HepG2 (cell line): ENCODE results near the gene SECTM1. TPM values are rescaled to one million over a fixed set of nuclear protein-coding genes. Genes with fewer than 3 reads are reported as not detected.

Experiments used
- GFI1 ChIP-seq: sonication (generic); formaldehyde crosslinking; IDR thresholded peaks from 2 replicates; pipeline ENCODE4 v1.5.0; 2020; ENCODE audit warnings: missing genetic modification reagents, mild to moderate bottlenecking, borderline replicate concordance
- HNRNPLL ChIP-seq: fragments of 200-400 bp; formaldehyde crosslinking; IDR thresholded peaks from 2 replicates; pipeline ENCODE4 v1.6.1; 2017; ENCODE audit warnings: mild to moderate bottlenecking, low read depth, low read length; ENCODE audit not compliant: poor library complexity, severe bottlenecking
- HOXA9 ChIP-seq: sonication (generic); formaldehyde crosslinking; IDR thresholded peaks from 2 replicates; pipeline ENCODE4 v1.8.1; 2022; ENCODE audit warnings: missing genetic modification reagents, mild to moderate bottlenecking, moderate library complexity, borderline replicate concordance
- IRX3 ChIP-seq: sonication (generic); formaldehyde crosslinking; IDR thresholded peaks from 2 replicates; pipeline ENCODE4 v1.8.1; 2023; ENCODE audit warnings: mild to moderate bottlenecking, low read depth, missing genetic modification reagents, borderline replicate concordance
- ISX ChIP-seq: sonication (generic); formaldehyde crosslinking; conservative IDR thresholded peaks from 2 replicates; pipeline ENCODE4 v1.5.0; 2020; ENCODE audit warnings: missing genetic modification reagents
- KLF12 ChIP-seq: sonication (generic); formaldehyde crosslinking; IDR thresholded peaks from 2 replicates; pipeline ENCODE4 v1.4.0; 2020; ENCODE audit warnings: missing genetic modification reagents, borderline replicate concordance
- NFE2 ChIP-seq: sonication (generic); formaldehyde crosslinking; IDR thresholded peaks from 2 replicates; pipeline ENCODE4 v1.4.0; 2020; ENCODE audit warnings: missing genetic modification reagents
- RBAK ChIP-seq: sonication (generic); formaldehyde crosslinking; IDR thresholded peaks from 2 replicates; pipeline ENCODE4 v1.5.1; 2020; ENCODE audit warnings: mild to moderate bottlenecking, missing genetic modification reagents
- SIX4 ChIP-seq: sonication (generic); formaldehyde crosslinking; IDR thresholded peaks from 2 replicates; pipeline ENCODE4 v1.4.0; 2020; ENCODE audit warnings: missing genetic modification reagents
- TBP ChIP-seq: sonication (generic); formaldehyde crosslinking; IDR thresholded peaks from 2 replicates; pipeline ENCODE4 v1.5.0; 2020; ENCODE audit warnings: missing genetic modification reagents
- TOE1 ChIP-seq: sonication (generic); formaldehyde crosslinking; IDR thresholded peaks from 2 replicates; pipeline ENCODE4 v1.4.0; 2020; ENCODE audit warnings: mild to moderate bottlenecking, missing genetic modification reagents
- ZFP36L2 ChIP-seq: sonication (generic); formaldehyde crosslinking; IDR thresholded peaks from 2 replicates; pipeline ENCODE4 v1.4.0; 2020; ENCODE audit warnings: missing genetic modification reagents
- ZNF121 ChIP-seq: sonication (generic); formaldehyde crosslinking; IDR thresholded peaks from 2 replicates; pipeline ENCODE4 v1.5.0; 2020; ENCODE audit warnings: mild to moderate bottlenecking, missing genetic modification reagents
- ZNF468 ChIP-seq: sonication (generic); formaldehyde crosslinking; IDR thresholded peaks from 2 replicates; pipeline ENCODE4 v1.8.0; 2022; ENCODE audit warnings: mild to moderate bottlenecking, moderate library complexity, missing genetic modification reagents
- ZNF549 ChIP-seq: sonication (generic); formaldehyde crosslinking; IDR thresholded peaks from 2 replicates; pipeline ENCODE4 v1.5.0; 2020; ENCODE audit warnings: missing genetic modification reagents
- polyA plus RNA-seq, 8 experiments: library from polyadenylated mRNA; depleted of rRNA in 3 of 8; stranded (reverse) in 7 of 8; unstranded in 1 of 8; fragments of >200 nt; fragmentation: Illumina TruSeq in 4 of 8; extraction: Trizol in 4 of 8; gene quantifications; 2 replicates each; pipeline versions ENCODE4 v1.2.1 to v1.2.3, GENCODE V29; 2011 to 2016; ENCODE audit warnings: low read depth in 4 of 8, missing spikeins in 1 of 8, mixed read lengths in 1 of 8; ENCODE audit not compliant: insufficient read depth in 1 of 8
- total RNA-seq, 5 experiments: library from RNA; depleted of rRNA; stranded (reverse); fragments of >200 nt; fragmentation: Illumina TruSeq; extraction: Trizol; gene quantifications; 2 replicates each; pipeline ENCODE4 v1.2.3, GENCODE V29; 2016; ENCODE audit warnings: low read depth in 1 of 5
- TF ChIP-seq, protein P1 (sequence below): sonication (generic); formaldehyde crosslinking; IDR thresholded peaks from 2 replicates; pipeline ENCODE4 v1.4.0; 2020; ENCODE audit warnings: missing genetic modification reagents
- TF ChIP-seq, protein P2 (sequence below): sonication (generic); formaldehyde crosslinking; IDR thresholded peaks from 2 replicates; pipeline ENCODE4 v1.4.0; 2020; ENCODE audit warnings: missing genetic modification reagents
- TF ChIP-seq, protein P3 (sequence below): sonication (generic); formaldehyde crosslinking; IDR thresholded peaks from 2 replicates; pipeline ENCODE4 v1.8.1; 2023; ENCODE audit warnings: mild to moderate bottlenecking, missing genetic modification reagents
- TF ChIP-seq, protein P4 (sequence below): sonication (generic); formaldehyde crosslinking; IDR thresholded peaks from 2 replicates; pipeline ENCODE4 v1.5.1; 2020; ENCODE audit warnings: missing genetic modification reagents, mild to moderate bottlenecking, borderline replicate concordance
- TF ChIP-seq, protein P5 (sequence below): sonication (generic); formaldehyde crosslinking; IDR thresholded peaks from 2 replicates; pipeline ENCODE4 v1.4.0; 2020; ENCODE audit warnings: mild to moderate bottlenecking, low read depth, missing genetic modification reagents

The SECTM1 gene
- total and polyA plus RNA-seq, 2 of the 13 experiments (the other 11 are each of a cell fraction or from before 2014, with no cell fraction given), result 3.5 to 5.3 TPM

DNA sequence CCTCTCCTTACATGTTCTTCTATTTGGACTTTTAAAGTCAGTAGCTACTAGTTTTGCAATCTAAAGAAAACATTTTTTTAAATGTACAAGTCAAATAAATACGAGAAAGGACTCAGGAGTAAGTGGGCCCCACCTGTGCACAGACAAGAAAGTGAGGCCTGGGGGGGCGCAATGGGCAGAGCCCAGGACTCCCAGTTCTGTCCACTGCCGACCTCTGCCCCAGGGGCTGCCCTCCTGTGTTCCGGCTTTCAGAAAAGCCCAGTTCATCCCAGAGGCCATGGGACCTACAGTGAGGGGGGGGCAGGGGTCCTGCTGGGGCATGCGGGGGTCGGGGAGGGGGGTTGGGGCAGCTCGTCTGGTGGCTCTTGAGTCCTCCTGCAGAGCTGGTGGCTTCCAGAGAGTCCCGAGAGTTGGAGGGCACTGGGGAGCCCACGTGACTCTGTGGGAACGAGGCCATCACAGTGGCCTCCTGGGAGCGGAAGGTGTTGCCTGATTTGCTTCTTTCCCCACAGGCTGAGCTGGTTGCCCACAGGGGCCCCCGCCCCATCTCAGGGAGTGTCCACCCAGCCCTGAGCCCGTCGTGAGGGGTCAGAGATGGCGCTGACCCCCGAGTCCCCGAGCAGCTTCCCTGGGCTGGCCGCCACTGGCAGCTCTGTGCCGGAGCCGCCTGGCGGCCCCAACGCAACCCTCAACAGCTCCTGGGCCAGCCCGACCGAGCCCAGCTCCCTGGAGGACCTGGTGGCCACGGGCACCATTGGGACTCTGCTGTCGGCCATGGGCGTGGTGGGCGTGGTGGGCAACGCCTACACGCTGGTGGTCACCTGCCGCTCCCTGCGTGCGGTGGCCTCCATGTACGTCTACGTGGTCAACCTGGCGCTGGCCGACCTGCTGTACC, 40.4 kb upstream of the SECTM1 start (continued):
- no peak for TF ChIP-seq HOXA9
- no peak for TF ChIP-seq ZNF121
- TF ChIP-seq ZNF549 (CRISPR knock-in tag), result no peak
- no peak for TF ChIP-seq RBAK
- TF ChIP-seq ISX (CRISPR knock-in tag), result no peak
- TF ChIP-seq, protein P1, sequence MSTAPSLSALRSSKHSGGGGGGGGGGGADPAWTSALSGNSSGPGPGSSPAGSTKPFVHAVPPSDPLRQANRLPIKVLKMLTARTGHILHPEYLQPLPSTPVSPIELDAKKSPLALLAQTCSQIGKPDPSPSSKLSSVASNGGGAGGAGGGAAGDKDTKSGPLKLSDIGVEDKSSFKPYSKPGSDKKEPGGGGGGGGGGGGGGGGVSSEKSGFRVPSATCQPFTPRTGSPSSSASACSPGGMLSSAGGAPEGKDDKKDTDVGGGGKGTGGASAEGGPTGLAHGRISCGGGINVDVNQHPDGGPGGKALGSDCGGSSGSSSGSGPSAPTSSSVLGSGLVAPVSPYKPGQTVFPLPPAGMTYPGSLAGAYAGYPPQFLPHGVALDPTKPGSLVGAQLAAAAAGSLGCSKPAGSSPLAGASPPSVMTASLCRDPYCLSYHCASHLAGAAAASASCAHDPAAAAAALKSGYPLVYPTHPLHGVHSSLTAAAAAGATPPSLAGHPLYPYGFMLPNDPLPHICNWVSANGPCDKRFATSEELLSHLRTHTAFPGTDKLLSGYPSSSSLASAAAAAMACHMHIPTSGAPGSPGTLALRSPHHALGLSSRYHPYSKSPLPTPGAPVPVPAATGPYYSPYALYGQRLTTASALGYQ (CRISPR knock-in tag), result no peak
- TF ChIP-seq KLF12 (CRISPR knock-in tag), result no peak
- TF ChIP-seq HNRNPLL, result peak; percentile 11
- no peak for TF ChIP-seq TBP (CRISPR knock-in tag)
- no peak for TF ChIP-seq NFE2 (CRISPR knock-in tag)
- TF ChIP-seq, protein P2, sequence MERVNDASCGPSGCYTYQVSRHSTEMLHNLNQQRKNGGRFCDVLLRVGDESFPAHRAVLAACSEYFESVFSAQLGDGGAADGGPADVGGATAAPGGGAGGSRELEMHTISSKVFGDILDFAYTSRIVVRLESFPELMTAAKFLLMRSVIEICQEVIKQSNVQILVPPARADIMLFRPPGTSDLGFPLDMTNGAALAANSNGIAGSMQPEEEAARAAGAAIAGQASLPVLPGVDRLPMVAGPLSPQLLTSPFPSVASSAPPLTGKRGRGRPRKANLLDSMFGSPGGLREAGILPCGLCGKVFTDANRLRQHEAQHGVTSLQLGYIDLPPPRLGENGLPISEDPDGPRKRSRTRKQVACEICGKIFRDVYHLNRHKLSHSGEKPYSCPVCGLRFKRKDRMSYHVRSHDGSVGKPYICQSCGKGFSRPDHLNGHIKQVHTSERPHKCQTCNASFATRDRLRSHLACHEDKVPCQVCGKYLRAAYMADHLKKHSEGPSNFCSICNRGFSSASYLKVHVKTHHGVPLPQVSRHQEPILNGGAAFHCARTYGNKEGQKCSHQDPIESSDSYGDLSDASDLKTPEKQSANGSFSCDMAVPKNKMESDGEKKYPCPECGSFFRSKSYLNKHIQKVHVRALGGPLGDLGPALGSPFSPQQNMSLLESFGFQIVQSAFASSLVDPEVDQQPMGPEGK, result peak; percentile 48; the same call in 1 of the 2 replicates
- no peak for TF ChIP-seq SIX4 (CRISPR knock-in tag)
- TF ChIP-seq, protein P3, sequence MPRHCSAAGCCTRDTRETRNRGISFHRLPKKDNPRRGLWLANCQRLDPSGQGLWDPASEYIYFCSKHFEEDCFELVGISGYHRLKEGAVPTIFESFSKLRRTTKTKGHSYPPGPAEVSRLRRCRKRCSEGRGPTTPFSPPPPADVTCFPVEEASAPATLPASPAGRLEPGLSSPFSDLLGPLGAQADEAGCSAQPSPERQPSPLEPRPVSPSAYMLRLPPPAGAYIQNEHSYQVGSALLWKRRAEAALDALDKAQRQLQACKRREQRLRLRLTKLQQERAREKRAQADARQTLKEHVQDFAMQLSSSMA, result no peak
- TF ChIP-seq TOE1, result no peak
- no peak for TF ChIP-seq ZNF468
- TF ChIP-seq, protein P4, sequence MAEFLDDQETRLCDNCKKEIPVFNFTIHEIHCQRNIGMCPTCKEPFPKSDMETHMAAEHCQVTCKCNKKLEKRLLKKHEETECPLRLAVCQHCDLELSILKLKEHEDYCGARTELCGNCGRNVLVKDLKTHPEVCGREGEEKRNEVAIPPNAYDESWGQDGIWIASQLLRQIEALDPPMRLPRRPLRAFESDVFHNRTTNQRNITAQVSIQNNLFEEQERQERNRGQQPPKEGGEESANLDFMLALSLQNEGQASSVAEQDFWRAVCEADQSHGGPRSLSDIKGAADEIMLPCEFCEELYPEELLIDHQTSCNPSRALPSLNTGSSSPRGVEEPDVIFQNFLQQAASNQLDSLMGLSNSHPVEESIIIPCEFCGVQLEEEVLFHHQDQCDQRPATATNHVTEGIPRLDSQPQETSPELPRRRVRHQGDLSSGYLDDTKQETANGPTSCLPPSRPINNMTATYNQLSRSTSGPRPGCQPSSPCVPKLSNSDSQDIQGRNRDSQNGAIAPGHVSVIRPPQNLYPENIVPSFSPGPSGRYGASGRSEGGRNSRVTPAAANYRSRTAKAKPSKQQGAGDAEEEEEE (CRISPR knock-in tag), result no peak
- no peak for TF ChIP-seq GFI1
- TF ChIP-seq IRX3 (CRISPR knock-in tag), result no peak
- TF ChIP-seq, protein P5, sequence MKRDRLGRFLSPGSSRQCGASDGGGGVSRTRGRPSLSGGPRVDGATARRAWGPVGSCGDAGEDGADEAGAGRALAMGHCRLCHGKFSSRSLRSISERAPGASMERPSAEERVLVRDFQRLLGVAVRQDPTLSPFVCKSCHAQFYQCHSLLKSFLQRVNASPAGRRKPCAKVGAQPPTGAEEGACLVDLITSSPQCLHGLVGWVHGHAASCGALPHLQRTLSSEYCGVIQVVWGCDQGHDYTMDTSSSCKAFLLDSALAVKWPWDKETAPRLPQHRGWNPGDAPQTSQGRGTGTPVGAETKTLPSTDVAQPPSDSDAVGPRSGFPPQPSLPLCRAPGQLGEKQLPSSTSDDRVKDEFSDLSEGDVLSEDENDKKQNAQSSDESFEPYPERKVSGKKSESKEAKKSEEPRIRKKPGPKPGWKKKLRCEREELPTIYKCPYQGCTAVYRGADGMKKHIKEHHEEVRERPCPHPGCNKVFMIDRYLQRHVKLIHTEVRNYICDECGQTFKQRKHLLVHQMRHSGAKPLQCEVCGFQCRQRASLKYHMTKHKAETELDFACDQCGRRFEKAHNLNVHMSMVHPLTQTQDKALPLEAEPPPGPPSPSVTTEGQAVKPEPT (CRISPR knock-in tag), result no peak
- no peak for TF ChIP-seq ZFP36L2 (CRISPR knock-in tag)
